NT2/D1 (cell line): Measurements from ENCODE around the gene FCRL6.

Experiments used
- DNase-seq: peaks from one replicate; pipeline ENCODE4 v3.0.0-alpha.2; 2011; ENCODE audit warnings: low read depth, low spot score
- H3K27me3 ChIP-seq: 2 replicates; pipeline ENCODE4 v1.6.0; 2011; ENCODE audit warnings: mild to moderate bottlenecking; ENCODE audit not compliant: insufficient read length, insufficient read depth
- H3K36me3 ChIP-seq: 2 replicates; pipeline ENCODE4 v1.6.1; 2011; ENCODE audit warnings: mild to moderate bottlenecking, low read length, mixed read lengths; ENCODE audit not compliant: insufficient read depth, insufficient read length
- H3K4me1 ChIP-seq: 2 replicates; pipeline ENCODE4 v1.5.1; 2011; ENCODE audit not compliant: insufficient read depth, insufficient read length
- H3K4me3 ChIP-seq: 2 replicates; pipeline ENCODE4 v1.5.1; 2011; ENCODE audit warnings: low read depth; ENCODE audit not compliant: insufficient read length
- H3K9ac ChIP-seq: 2 replicates; pipeline ENCODE4 v1.6.0; 2011; ENCODE audit warnings: low read depth; ENCODE audit not compliant: insufficient read length
- H3K9me3 ChIP-seq: 2 replicates; pipeline ENCODE4 v1.5.1; 2011; ENCODE audit warnings: mild to moderate bottlenecking, low read length; ENCODE audit not compliant: insufficient read depth
- SUZ12 ChIP-seq: IDR thresholded peaks from 2 replicates; pipeline ENCODE4 v1.6.1; 2011; ENCODE audit not compliant: insufficient read length, insufficient read depth; ENCODE audit errors: extremely low read depth
- YY1 ChIP-seq: IDR thresholded peaks from 2 replicates; pipeline ENCODE4 v1.6.1; 2011; ENCODE audit not compliant: insufficient read length, insufficient read depth
- ZNF274 ChIP-seq: IDR thresholded peaks from 2 replicates; pipeline ENCODE4 v1.6.1; 2011; ENCODE audit warnings: mild to moderate bottlenecking, low read depth, low read length

Gene FCRL6

DNA sequence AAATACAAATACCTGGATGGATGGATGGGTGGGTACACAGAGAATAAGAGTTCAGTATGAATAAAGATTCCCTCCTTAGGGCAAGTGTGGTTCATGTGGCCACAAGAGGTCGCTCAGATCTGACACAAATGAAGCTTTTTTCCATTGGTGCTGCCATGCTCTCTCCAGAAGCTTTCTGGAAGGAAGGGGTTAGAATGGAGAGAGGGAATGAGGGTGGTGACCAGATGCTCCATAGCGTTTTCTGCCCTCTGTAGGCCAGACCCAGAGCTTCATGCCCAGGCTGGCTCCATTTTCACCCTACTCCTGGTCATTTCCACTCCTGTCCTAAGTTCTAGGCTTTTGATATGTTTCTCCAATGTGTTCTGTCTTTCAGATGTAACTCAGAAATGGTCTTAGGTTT is 3.3 kb upstream of the FCRL6 start:
- Histone ChIP-seq H3K9me3 (no peaks in the 10 kb centered on the region), H3K27me3 (no peaks in the 10 kb centered on the region), H3K36me3 (no peaks in the 10 kb centered on the region), H3K9ac (no peak overlapping the region), H3K4me1 (no peaks in the 10 kb centered on the region), H3K4me3 (no peak overlapping the region)
- TF ChIP-seq ZNF274 (no peak), YY1 (peak; percentile 27)
- peak; percentile 87 for DNase-seq

DNA sequence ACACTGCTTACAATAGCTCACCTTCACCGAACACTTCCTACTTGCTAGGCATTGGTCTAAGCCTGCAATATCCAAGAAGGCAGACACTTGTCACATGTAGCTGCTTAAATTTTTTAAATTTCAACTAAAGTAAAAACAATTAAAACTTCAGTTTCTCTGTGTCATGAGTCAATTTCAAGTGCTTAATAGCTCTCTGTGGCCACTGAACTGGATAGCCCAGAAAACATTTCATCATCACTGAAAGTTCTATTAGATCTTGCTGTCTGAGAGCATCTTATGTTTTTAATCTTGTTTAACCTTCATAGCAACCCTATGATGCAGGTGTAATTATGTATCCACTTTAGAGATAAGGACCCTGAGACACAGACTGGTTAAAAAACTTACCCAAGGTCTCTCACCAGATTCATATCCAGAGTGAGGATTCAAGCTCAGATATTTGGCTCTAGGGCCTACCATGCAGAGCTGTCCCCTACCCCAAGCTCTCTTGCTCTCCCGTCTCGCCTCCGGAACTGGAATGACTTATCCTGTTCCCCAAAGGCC is 2.6 kb upstream of the FCRL6 start:
- Histone ChIP-seq H3K27me3 (no peaks in the 10 kb centered on the region), H3K9me3 (no peaks in the 10 kb centered on the region), H3K36me3 (no peaks in the 10 kb centered on the region), H3K4me3 (no peak overlapping the region), H3K4me1 (no peaks in the 10 kb centered on the region), H3K9ac (no peak overlapping the region)
- TF ChIP-seq YY1: no peak
- TF ChIP-seq ZNF274: no peak
- no peak for TF ChIP-seq SUZ12
- DNase-seq: no peak

DNA sequence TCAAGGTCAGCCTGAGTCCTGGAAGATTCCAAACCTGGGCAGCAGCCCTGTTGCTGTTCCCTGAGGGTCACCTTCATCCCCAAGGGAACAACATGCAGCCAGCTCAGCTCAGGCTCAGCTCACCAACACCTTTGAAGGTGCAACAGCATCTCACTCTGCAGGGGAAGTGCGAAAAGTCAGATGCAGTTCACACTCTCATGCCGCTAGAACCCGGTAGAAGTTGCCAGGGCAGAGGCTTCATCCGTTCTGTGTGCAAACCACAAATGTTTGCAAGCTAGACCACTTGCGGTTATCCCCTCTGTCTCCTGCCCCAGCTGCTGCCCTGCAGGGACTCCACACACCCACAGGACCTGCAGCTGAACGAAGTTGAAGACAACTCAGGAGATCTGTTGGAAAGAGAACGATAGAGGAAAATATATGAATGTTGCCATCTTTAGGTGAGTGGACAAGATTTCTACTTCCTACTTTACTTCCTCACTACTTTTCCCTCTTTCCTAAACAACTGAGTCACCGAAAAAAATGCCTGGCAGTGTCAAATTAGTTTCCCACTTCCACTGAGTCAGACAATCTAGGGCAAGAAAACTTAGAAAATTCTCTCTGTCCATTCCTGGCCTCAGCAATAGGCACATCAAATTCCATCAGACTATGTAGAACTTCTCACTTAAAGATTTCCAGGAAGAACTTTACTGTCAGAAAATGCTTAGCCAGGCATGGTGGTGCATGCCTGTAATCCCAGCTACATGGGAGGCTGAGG is 1.8 kb upstream of the FCRL6 start:
- TF ChIP-seq YY1 (no peak), SUZ12 (no peak), ZNF274 (no peak)
- Histone ChIP-seq H3K4me1 (no peaks in the 10 kb centered on the region), H3K27me3 (no peaks in the 10 kb centered on the region), H3K36me3 (no peaks in the 10 kb centered on the region), H3K9me3 (no peaks in the 10 kb centered on the region), H3K4me3 (no peak overlapping the region), H3K9ac (no peak overlapping the region)
- DNase-seq: no peak

DNA sequence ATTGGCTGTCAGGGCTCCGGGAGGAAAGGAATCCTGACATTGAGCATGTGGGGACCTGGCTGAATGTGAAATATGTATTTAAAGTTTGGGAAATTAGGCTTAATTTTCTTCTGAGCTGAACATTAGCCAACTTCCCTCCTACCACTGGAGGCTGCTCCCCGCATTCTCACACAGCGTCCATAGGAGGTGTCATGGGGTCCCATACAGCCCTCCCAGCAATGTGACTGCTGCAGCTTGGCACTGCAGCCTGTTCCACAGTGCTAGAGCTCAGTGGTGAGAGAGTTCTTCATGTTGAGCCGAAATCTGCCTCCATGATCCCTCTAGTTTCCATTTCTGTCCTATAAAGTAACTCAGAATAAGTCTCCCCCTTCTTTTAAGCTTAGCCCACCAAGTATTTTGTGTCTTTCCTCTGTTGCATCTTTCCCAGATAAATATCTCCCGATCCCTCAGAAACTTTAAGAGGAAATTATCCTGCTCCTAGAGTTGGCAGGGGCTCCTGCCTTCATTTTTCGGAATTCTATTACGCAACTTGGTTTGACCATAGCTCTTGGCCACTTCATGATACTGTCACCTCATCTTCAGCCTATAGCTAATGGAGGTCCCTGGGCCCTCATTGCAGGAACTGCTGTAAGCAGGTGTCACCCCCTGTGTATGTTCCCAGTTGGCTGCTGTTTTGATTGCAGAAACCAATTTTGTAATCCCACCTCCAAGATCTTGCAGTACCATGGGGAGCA is 2.0 kb downstream of the FCRL6 start:
- no peak overlapping the region for H3K4me3 ChIP-seq
- TF ChIP-seq SUZ12 (no peak), ZNF274 (no peak), YY1 (no peak)
- no peaks in the 10 kb centered on the region for H3K4me1 ChIP-seq
- no peaks in the 10 kb centered on the region for H3K27me3 ChIP-seq
- no peaks in the 10 kb centered on the region for H3K9me3 ChIP-seq
- DNase-seq: no peak
- H3K36me3 ChIP-seq: no peaks in the 10 kb centered on the region
- H3K9ac ChIP-seq: no peak overlapping the region

DNA sequence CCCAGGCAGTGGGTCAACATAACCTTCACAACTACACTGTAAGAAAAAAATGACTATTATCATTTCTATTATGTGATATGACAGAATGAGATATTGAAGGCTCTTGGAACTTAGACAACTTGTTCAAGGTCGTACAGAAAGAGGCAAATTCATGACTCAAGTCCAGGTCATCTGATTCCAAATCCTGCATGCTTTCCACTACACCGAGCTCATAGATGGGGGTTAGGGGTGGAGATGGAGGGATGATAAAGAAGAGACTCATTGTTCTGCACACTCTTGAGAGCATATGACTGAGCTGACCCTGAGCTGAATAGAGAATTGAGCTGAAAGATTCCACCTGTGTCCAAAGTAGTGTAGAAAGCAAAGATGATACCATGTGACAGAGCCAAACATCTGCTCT is 2.8 kb downstream of the FCRL6 start:
- no peak for TF ChIP-seq SUZ12
- TF ChIP-seq ZNF274: no peak
- TF ChIP-seq YY1: no peak
- H3K4me1 ChIP-seq: no peaks in the 10 kb centered on the region
- no peak overlapping the region for H3K9ac ChIP-seq
- no peak for DNase-seq
- no peaks in the 10 kb centered on the region for H3K36me3 ChIP-seq
- H3K4me3 ChIP-seq: no peak overlapping the region
- no peaks in the 10 kb centered on the region for H3K27me3 ChIP-seq
- no peaks in the 10 kb centered on the region for H3K9me3 ChIP-seq

DNA sequence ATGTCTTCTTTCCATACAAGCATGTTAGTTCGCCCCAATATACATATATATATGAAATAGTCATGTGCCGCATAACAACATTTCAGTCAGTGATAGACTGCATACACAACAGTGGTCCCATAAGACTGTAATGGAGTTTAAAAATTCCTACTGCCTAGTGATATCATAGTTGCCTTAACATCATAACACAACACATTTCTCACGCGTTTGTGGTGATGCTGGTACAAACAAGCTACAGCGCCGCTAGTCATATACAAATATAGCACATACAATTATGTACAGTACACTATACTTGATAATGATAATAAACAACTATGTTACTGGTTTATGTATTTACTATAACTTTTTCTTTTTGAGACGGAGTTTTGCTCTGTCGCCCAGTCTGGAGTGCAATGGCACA is 13.8 kb downstream of the FCRL6 start:
- Histone ChIP-seq H3K27me3 (no peaks in the 10 kb centered on the region), H3K4me1 (no peaks in the 10 kb centered on the region), H3K9ac (no peak overlapping the region), H3K9me3 (no peaks in the 10 kb centered on the region), H3K36me3 (no peaks in the 10 kb centered on the region), H3K4me3 (no peak overlapping the region)
- TF ChIP-seq YY1 (no peak), SUZ12 (no peak), ZNF274 (no peak)
- DNase-seq: no peak

DNA sequence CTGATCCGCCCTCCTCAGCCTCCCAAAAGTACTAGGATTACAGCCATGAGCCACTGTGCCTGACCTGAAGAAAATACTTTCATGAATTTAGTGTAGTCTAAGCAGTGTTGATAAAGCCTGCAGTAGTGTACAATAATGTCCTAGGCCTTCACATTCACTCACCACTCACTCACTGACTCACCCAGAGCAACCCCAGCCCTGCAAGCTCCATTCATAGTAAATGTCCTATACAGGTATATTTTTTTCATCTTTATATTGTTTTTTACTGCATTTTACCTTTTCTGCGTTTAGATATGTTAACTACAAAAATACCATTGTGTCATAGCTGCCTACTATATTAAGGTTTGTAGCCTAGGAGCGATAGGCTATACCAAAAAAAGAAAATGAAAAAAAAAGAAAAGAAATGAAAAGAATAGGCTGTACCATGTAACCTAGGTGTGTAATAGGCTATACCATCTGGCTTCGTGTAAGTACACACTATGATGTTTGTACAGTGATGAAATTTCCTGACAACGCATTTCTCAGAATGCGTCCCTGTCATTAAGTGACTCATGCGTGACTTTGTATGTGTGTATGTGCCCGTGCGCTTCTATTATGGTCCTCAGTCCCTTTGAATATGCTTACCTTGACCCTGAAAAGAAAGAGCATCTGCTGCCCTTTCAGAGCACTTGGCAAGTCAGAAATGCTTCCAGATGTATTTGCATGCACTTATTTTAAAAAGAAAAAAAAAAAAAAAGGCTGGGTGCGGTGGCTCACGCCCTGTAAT is 15.3 kb downstream of the FCRL6 start:
- no peak for DNase-seq
- no peak overlapping the region for H3K4me3 ChIP-seq
- no peak overlapping the region for H3K9ac ChIP-seq
- no peaks in the 10 kb centered on the region for H3K36me3 ChIP-seq
- H3K27me3 ChIP-seq: peaks cover 9% of the 10 kb centered on the region
- H3K4me1 ChIP-seq: no peaks in the 10 kb centered on the region
- H3K9me3 ChIP-seq: no peaks in the 10 kb centered on the region
- TF ChIP-seq YY1 (no peak), ZNF274 (no peak), SUZ12 (no peak)
